CD4-positive, alpha-beta T cell treated with Interferon gamma for 1 hour (primary cell): Measurements from ENCODE around the gene SAPCD1.
A peak's percentile ranks its signal among the peaks of the same experiment; 100 is the strongest.

Source experiments
- DNase-seq: peaks from one replicate; pipeline ENCODE4 v3.0.0-alpha.2; 2020

SAPCD1 gene

DNA sequence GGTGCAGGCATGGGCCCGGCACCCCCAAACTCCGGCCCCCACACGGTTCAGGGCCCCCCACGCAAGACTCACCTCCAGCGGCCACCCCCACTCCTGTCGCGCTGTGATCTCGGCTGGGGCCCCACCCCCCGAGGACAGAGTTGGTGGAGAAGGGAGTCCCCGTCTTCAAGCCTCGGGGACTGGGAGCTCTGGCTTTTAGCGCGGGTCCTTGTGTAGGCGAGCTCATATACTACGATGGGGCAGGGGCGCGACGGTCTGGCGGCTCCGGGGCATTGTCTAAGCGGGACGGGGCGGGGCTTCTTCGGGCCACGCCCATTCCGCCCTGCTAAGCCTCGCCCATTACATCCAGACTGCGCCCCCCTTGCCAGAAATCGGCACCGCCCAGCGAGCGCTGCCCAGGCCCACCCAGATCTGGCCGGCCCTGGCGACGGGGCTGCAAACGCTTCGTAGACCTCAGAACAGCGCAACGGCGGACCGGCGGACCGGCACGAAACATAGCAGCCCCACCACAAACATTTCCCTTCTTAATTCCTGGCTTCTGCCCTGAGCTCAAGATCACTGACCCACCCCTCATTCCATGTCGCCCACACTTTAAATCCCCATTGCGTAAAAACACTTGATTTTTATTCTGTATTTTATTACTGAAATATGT lies 32.4 kb upstream of the SAPCD1 start:
- DNase-seq: peak; percentile 73

DNA sequence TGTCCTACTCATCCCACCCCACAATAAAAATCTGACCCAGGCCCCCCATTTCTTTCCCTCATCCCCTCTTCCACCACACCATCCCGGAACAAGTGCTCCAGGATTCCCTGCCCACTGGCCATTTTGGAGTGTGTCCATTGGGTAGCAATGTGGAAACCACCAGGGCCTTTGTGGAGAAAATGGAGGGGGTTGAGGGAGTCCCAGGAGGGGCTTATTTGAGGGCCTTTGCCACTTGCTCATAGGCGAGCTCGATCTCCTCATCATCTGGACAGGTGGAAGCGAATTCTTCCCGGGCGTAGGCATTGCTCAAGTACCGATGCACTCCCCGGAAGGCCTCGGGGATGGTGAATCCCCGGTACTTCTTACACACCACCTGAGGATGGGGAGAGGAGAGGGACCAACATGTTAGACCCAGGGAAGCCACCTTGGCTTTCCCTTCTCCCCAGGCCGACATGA lies 31.8 kb upstream of the SAPCD1 start:
- no peak for DNase-seq

DNA sequence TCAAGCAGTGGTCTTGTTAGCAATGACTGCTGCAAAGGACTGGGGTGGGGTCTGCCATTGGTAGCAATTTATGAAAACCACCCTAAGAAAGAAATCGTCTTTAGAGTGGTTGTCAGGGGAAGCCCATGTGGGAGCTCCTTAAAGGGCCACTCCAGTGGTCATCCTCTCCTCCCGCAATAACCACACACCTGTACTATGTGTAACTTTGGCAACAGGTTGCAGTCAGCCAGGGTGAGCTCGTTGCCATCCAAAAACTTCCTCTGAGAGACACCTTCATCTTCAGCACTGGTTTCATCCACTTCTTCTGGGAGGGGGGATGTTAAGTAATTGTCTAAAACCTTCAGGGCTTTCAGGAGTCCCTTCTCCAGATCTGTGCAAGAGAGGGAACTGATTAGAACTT lies 30.4 kb upstream of the SAPCD1 start:
- no peak for DNase-seq

DNA sequence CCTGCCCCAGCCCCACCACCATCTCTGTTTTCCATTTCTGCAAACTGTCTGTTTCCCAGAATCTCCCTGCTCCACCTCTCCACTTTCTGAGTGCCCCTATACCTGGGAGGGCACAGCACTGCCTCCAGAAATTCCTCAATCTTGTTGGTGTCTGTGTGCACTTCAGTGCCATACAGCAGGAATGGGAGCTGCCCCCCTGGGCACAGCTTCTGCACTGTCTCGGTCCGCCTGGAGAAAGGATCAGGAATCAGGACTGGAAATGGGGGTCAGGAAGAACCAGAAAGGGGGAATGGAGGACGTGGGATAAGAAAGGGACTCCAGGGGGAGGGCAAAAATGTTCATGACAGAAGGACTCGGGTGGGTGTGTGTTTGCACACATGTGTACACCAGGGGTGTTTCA lies 28.7 kb upstream of the SAPCD1 start:
- no peak for DNase-seq

DNA sequence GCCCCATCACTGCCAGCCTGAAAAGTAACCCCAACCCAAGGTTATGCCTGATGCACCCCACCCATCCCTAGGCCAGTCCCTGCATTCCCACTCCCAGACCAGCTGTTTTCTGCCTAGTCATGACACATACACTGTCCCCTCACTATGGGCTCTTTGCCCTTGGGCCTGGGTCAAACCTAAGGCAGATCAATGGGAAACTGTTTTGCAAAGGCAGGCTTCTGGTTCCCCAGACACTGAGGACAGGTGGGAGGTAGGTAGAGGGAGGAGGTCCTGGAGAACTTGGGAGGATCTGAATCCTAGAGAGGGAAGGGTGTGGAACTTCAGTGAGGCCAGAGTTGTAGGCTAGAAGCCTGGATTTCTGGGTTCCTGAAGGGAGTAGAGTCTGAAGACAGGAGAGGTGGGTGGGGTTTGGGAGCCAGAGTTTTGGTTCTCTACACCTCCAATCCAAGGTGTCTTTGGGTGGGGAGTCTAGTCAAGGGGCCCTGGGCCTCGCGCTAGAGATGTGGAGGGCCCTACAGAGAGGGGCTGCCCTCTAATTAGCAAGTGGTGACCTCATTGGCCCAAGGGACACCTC lies 28.1 kb upstream of the SAPCD1 start:
- DNase-seq: no peak

DNA sequence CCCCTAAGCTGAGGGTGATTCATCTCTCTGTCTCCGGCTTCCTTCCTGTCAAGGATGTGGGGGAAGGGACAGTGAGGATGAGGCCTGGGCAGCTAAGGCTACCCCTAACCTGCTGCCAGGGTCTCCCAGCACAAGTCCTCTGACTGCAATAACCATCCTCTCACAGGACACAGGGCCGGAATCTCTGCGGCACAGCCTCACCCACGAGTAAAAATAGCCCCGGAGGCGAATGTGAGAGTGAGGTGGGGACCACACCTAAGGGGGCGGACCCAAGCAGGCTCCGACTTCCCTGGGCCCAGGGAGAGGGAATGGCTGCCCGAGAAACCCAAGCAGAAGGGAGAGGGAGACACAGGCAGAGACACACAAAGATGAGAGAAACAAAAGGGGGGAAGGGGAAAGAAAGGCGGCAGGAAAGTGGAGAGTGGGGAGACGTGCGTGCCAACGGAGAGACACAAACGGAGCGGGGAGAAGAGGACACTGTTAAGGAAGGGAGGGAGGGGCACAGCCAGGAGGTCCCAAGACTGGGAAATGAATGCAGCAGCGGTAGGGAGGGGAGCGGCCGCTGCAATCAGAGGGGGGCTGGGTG lies 27.5 kb upstream of the SAPCD1 start:
- DNase-seq: peak; percentile 80

DNA sequence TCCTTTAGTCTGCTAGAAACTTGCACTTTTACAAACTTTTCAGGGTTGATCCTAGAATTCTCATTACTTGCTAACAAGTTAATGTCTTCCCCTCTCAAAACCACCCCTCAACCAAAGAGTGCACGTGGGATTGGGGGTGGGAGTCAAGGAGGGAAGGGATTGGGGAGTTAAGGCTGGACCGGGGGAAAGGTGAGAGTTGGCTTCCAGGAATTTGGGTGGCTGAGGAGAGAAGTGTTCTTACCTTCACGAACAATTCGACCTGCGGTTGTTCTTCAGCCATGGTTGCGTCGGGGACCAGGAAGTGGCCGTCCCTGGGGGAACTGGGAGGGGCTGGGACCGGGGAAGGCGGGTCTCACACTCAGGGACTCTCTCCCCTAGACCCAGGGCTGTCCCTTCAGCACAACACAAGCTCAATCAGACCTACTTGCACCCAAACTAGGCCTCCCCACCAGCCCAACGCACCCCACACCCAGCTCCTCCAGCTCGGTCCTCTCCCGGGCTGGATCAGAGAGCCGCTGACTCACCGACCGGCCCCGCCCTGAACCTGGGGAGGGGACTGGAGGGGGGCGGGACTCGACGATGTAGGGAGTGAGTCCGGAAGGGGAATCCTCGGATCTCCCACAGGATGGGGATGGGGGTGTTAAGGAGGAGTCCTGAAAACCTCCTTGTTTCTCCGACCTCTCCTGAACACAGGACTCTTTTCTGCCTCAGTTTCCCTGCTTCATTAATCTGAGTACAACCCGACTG lies 26.3 kb upstream of the SAPCD1 start, which contains the start of gene CLIC1:
Gene CLIC1 (minus strand): TSS at position 510 of the 747 bp plus-strand sequence. CDS start 230 bp downstream, at position 280.
- peak; percentile 82 for DNase-seq

DNA sequence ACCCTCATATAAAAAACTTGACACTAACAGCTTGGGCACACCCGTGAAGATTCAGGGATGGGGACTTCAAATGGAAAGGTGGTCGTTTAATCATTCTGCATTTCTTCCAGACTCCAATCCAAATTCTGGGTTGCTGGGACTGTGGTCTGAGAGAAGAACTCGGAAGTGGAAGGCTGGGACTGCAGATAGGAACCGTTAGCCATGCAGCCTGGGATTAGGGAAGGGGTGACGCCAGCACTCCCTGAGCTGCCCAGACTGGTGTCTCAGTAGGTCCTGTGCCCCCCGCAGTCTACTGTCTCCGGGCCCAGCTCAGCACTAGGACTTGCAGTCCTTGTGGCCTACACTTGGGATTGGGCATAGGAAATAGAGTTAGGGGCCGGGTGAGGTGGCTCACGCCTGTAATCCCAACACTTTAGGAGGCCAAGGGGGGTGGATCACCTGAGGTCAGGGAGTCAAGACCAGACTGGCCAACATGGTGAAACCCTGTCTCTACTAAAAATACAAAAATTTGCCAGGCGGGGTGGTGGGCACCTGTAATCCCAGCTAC lies 25.6 kb upstream of the SAPCD1 start:
- DNase-seq: no peak

DNA sequence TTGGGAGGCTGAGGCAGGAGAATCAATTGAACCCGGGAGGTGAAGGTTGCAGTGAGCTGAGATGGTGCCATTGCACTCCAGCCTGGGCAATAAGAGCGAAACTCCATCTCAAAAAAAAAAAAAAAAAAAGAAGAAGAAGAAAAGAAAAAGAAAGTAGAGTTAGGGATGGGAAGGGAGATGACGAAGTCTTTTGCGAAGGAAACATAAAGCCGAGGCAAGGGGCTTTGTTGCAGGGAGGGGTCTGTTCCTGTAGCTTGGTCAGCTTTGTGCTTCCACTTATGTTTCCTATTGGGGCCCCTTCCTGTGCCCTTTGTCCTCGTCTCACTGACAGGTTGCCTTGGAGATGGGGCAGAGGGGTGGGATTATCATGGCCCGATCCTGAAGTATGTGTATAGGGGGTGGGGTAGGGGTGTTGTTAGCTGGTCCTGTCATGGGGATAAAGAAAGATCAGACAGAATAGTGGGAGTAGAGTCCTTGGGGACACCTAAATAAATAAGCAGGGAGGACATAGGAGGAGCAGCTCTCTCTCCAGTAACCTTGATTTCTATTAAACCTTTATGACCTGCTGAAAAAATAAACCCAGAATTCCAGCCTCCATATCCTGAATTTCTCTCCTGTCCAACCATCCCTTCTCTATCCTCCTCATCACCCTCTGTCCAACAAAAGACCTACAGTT lies 25.0 kb upstream of the SAPCD1 start:
- peak; percentile 21 for DNase-seq

DNA sequence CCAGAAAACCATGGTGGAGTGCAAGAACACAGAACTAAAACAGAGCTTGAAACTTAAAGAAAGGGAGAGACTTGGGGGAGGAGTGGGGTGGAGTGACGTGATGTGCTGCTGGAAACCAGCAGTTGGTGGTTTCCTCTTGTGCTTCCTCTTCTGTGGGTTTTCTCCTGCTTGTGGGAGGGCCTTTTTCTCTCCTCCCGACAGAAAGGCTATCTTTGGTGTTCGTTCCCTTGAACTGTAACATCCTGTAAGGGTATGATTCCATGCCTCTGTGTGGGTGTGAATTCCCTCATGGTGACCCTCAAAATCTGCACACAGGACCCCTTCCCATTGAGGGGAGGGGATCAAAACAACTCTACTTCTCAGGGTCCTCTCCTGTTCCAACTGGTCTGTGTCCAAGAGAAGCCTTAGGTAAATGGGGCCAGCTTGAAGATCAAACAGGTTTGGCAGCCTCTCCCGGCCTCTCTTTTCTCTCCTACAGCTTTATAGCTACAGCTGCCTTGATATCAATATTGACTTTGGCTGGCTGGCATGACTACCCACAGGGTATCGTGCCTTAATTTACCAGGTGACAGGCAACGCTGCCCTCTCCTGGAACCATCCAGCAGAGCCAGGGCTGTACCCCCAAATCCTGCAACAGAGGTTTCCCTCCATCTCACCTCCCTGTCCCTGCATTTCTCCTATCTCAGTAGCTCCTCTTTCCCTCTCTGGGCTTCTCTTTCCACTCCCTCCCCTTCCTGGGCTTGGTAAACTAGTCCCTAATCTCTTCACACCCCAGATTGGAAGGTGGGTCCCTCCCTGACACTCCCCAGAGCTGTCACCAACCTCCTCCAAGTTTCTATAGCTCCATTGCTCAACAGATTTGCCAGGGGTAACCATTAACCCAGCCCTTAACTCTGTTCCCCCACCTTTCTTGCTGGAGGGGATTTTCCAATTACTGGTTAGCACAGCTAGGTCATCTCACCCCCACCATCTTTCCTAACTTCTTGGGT lies 24.2 kb upstream of the SAPCD1 start:
- DNase-seq: peak; percentile 81

DNA sequence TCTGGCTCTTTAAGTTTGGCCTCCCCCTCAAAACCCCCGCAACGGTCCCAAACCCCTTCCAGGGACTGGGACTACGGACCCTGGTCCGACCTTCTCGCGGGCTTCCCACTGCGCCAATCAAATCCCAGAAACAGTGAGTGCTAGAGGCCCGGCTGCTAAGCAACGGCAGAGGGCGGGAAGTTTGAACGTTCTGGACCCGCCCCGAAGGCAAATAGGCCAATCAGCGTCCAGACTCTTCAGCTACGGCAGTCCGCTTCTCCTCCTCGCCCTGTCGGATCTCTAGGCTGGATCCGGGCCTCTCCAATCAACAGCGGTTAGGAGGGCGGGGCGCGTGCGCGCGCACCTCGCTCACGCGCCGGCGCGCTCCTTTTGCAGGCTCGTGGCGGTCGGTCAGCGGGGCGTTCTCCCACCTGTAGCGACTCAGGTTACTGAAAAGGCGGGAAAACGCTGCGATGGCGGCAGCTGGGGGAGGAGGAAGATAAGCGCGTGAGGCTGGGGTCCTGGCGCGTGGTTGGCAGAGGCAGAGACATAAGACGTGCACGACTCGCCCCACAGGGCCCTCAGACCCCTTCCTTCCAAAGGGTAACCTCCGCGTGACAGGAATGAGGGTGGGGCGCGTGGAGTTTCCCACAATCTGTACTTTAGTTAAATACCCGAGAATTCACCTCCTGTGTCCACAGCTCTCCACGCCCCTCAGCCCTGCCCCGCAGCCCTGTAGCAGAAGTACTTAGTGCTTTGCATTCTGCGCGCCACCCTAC lies 22.6 kb upstream of the SAPCD1 start, which contains the start of gene MSH5:
Gene MSH5 (plus strand): TSS at position 367 of the 758 bp plus-strand sequence. CDS start 462 bp downstream, outside the sequence.
- DNase-seq: peak; percentile 98

DNA sequence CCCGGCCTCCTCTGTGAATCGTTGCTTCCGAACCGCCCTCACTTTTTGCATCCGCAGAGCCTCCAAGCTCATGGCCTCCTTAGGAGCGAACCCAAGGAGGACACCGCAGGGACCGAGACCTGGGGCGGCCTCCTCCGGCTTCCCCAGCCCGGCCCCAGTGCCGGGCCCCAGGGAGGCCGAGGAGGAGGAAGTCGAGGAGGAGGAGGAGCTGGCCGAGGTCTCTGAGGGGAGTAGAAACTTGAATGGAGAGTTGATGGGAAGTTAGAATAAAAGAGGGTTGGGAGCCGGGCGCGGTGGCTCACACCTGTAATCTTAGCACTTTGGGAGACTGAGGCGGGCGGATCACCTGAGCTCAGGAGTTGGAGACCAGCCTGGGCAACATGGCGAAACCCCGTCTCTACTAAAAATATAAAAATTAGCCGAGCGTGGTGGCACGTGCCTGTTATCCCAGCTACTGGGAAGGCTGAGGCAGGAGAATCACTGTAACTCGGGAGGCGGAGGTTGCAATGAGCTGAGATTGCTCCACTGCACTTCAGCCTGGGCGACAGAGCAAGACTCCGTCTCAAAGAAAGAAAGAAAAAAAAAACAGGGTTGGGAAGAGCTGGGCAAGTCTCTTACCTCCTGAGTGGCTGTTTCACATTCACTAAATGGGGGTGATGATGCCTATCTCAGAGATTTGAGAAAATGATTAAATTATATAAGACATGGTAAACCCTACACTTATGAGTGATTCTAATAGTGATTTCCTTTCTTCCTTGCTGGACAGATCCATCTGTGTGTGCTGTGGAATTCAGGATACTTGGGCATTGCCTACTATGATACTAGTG lies 21.8 kb upstream of the SAPCD1 start:
- DNase-seq: no peak

DNA sequence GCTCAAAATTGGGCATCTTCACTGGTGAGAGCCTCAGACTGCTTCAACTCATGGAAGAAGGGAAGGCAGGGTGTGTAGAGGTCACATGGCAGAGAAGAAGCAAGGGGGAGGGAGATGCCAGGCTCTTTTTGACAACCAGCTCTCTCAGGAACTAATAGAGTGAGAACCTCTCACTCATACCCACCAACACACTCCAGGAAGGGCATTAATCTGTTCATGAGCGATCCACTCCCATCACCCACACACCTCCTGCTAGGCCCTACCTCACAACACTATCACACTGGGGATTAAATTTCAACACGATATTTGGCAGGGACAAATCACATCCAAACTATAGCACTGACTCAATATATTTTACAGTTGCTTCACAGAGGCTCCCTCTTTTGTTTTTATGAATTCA lies 20.6 kb upstream of the SAPCD1 start:
- no peak for DNase-seq

DNA sequence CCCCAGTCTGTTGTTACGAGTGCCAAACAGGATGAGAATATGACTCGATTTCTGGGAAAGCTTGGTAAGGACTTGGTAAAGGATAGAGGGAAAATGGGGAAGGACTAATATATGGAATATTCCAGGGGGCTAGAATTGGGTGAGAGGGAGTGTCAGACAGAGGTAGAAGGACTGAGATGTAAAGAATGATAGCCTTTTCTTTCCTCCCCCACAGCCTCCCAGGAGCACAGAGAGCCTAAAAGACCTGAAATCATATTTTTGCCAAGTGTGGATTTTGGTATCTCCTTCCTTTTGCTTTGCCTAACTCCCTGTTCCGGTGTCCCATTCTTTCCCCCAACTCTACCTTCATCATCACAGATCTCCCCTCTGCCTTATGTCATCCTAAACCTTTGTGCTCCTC lies 19.6 kb upstream of the SAPCD1 start:
- no peak for DNase-seq

DNA sequence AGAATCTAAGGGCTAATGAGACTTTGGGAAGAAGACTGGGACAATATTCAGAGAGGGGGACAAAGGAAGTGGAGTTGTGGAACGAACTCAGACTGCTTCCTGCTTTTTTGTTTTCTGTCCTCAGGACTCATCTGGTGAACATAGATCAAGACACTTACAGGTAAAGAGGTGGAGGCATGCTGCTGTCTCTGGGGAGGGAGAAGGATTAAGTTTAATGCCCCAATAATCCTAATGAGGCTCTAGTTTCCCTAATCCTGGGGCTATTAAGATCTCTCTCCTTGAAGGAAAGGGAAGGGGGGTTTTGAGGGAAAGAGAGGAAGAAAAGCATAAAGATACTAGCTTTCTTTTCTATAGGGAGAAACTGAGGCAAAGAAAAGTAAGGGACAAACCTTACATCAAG lies 18.0 kb upstream of the SAPCD1 start:
- no peak for DNase-seq

DNA sequence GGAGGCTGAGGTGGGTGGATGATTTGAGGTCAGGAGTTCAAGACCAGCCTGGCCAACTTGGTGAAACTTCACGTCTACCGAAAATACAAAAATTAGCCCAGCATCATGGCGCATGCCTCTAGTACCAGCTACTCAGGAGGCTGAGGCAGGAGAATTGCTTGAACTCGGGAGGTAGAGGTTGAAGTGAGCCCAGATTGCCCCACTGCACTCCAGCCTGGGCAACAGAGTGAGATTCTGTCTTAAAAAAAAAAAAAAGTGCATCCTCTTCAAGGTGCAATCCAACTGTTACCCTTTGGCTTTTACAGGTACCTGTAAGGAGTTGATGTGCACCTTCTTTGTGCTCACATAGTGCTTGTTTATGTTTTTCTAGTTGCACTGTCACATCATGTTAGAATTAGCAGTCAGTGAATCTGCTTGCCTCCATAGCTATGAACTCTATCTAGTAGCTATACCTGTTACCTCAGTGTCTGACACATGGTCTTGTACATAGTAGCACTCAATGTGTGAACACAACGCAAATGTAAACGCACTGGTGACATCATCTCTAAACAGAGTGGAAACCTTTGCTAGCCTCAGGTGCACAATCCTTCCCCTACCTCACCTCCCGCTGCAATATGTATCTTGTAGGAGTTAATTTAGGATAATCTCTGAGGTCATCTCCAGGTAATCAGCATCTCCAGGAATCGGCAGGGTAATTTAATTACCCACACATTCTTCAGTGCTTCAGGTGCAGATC lies 13.0 kb upstream of the SAPCD1 start:
- DNase-seq: no peak

DNA sequence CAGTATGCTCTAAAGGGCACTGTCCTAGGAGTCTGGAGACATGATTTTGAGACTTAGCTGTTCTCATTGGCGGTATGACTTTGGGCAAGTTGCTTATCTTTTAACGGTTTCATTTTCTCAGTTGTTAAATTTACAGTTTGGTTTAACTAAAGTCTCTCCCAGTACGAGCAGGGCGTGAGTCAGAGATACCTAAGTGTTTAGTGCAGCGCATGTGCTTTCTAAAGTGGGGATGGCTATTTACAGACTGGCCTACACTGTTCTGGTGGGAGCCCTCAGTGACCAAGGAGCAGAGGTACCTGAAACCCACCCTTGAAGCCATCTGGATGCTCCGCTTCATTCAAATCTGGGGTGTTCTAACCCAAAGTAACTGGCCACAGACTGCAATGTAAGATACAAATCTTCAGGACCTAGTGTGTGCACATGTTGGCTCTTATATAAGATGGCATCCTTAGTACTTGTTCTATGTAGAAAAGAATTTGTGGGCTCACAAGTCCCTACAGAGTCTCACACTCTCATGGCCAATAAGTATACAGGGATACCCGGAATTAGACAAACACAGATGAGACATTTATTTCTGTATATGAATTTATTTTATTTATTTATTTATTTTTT lies 11.9 kb upstream of the SAPCD1 start:
- no peak for DNase-seq

DNA sequence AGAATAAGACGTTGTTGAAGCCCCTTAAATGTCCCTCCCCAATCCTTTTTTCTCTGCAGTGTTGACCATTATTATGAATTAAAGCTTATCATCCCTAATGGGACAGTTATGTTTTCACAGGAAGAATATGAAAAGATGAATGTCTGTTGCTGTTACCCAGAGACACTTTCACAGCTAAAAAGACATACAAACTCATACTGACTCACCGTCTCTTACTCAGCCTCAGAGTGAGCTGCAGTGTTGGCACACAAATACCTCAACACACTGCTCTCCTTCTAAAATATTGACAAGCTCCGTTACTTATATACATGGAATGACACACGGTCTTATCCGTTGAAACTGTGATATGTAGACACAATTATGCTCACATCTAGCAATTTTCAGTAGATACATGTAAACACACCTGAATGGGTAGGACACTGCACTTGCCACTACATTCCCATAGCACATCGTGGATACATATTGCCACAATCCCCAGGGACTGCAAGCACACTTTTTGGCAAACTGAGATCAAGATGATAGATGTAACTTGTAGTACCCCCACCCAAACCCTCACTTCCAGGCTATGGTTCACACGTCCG lies 9.6 kb upstream of the SAPCD1 start:
- DNase-seq: no peak
